Right atrium auricular region (tissue), 2 donors: Measurements from ENCODE around the gene CASKIN1. TPM values are rescaled to one million over a fixed set of nuclear protein-coding genes. Genes with fewer than 3 reads are reported as not detected.

Experiments used
- DNase-seq: peaks from one replicate; pipeline ENCODE4 v3.0.0-alpha.2; 2019; ENCODE audit warnings: low spot score
- H3K27ac ChIP-seq, 2 donors: fragments of 200-600 bp; sonication (generic); 1 replicate in 1 of 2; 2 replicates in 1 of 2; pipeline ENCODE4 v1.5.1; 2016 to 2019
- H3K27me3 ChIP-seq, 2 donors: fragments of 200-600 bp; sonication (generic); one replicate each; pipeline versions ENCODE4 v1.5.1 to v1.6.0; 2017 to 2019
- H3K36me3 ChIP-seq: fragments of 200-600 bp; sonication (generic); one replicate; pipeline ENCODE4 v1.5.1; 2016
- H3K4me1 ChIP-seq, 2 donors: fragments of 200-600 bp; sonication (generic); one replicate each; pipeline versions ENCODE4 v1.5.1 to v1.6.0; 2017 to 2019
- H3K4me3 ChIP-seq, 2 donors: fragments of 200-600 bp; sonication (generic); 1 replicate in 1 of 2; 2 replicates in 1 of 2; pipeline ENCODE4 v1.5.1; 2017 to 2019; ENCODE audit warnings: mild to moderate bottlenecking in 1 of 2, moderate library complexity in 1 of 2
- H3K9me3 ChIP-seq, 2 donors: fragments of 200-600 bp; sonication (generic); one replicate each; pipeline ENCODE4 v1.5.1; 2019
- CTCF ChIP-seq, 2 donors: fragments of 200-600 bp; sonication (generic); IDR thresholded peaks; one replicate each; pipeline ENCODE4 v1.5.1; 2019; ENCODE audit warnings: antibody characterized with exemption in 2 of 2
- total RNA-seq, 2 donors: library from RNA; depleted of rRNA; stranded (reverse); fragments of >200 nt; gene quantifications; one replicate each; pipeline ENCODE4 v1.1.0, GENCODE V29; 2016

CASKIN1 gene
- total RNA-seq, 2 donors from 2014 or later: 3.5 to 4.3 TPM

DNA sequence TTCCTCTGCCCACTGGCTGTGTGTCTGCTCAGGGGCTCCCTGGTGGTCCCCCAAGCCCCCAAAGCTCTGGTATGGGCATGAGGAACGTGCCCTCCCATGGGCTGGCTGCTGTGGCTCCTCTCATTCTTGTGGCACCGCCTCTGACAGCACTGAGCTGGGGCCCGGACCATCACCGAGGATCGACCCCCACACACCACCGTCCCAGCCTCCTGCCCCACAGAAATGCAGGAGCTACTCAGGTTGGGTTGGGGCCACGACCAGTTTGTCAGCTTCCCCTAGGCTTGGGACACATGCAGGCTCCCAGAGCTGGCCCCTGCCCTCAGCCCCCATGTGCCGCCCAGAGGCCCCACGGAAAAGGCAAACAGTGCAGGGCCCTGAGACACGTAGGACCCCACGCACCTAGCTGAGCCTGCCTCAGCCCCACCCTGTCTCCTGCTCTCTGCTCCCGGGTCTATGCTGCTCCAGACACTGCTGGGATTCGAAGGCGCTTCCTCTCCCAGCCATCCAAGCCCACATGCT lies 3.3 kb upstream of the CASKIN1 start:
- no peaks in the 10 kb centered on the region for H3K36me3 ChIP-seq
- DNase-seq: no peak
- H3K4me3 ChIP-seq: no peak overlapping the region
- TF ChIP-seq CTCF (IDR thresholded peaks at IDR 0.05): no peak
- H3K27ac ChIP-seq: no peak overlapping the region
- peaks cover 0 to 13% of the 10 kb centered on the region in 2 donors for H3K4me1 ChIP-seq
- peaks cover 0 to 6% of the 10 kb centered on the region in 2 donors for H3K27me3 ChIP-seq
- no peaks in the 10 kb centered on the region for H3K9me3 ChIP-seq

- H3K36me3 ChIP-seq: no peaks in the 10 kb centered on the region
- H3K27ac ChIP-seq: no peak overlapping the region
- H3K4me3 ChIP-seq: no peak overlapping the region
- no peak for TF ChIP-seq CTCF (IDR thresholded peaks at IDR 0.05)
- DNase-seq: no peak
- peaks cover 0 to 11% of the 10 kb centered on the region in 2 donors for H3K4me1 ChIP-seq
- no peaks in the 10 kb centered on the region for H3K9me3 ChIP-seq
- peaks cover 0 to 6% of the 10 kb centered on the region in 2 donors for H3K27me3 ChIP-seq
These were observed 2.7 kb upstream of the CASKIN1 start for GRCh38 chr16:2199095-2199494.

- peaks cover 0 to 11% of the 10 kb centered on the region in 2 donors for H3K4me1 ChIP-seq
- H3K27me3 ChIP-seq: peaks cover 0 to 6% of the 10 kb centered on the region in 2 donors
- no peak overlapping the region for H3K4me3 ChIP-seq
- no peak overlapping the region for H3K27ac ChIP-seq
- no peaks in the 10 kb centered on the region for H3K9me3 ChIP-seq
- H3K36me3 ChIP-seq: no peaks in the 10 kb centered on the region
- TF ChIP-seq CTCF (IDR thresholded peaks at IDR 0.05): no peak
- no peak for DNase-seq
These were observed 1.9 kb upstream of the CASKIN1 start for GRCh38 chr16:2198283-2198682.

GRCh38 chr16:2197765-2198164 lies 1.4 kb upstream of the CASKIN1 start:
- Histone ChIP-seq H3K27me3 (peaks cover 0 to 6% of the 10 kb centered on the region in 2 donors), H3K4me1 (peaks cover 0 to 11% of the 10 kb centered on the region in 2 donors)
- TF ChIP-seq CTCF (IDR thresholded peaks at IDR 0.05): no peak

DNA sequence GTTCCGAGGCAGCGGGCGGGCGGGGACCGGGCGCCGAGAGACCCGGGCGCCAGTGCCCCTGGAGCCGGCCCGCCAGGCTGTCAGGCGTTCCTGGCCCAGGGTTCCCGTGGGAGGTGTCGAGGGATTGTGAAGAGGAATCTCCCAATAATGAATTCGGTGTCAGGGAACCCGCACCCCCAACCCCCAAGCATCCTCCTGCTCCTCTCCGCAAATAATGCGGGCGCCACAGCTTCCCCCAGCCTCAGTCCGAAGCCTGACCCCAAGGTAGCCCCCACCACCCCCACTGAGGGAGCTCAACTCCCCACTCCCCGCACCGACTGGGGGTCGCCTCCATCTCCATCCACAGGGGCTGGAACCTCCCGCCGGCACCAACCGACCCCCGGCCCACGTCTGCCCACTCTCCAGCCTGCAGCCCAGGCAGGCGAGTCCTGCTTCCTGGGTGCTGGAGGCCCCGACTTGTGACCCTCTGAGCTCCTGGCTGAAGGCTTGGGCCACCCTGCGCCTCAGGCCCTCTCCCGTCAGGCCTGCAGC lies 641 bp upstream of the CASKIN1 start:
- Histone ChIP-seq H3K36me3 (no peaks in the 10 kb centered on the region), H3K27ac (no peak overlapping the region), H3K4me3 (peak overlapping the region in 1 of 2 donors; percentile 42), H3K4me1 (peaks cover 0 to 11% of the 10 kb centered on the region in 2 donors), H3K27me3 (peaks cover 0 to 6% of the 10 kb centered on the region in 2 donors), H3K9me3 (no peaks in the 10 kb centered on the region)
- no peak for DNase-seq
- no peak for TF ChIP-seq CTCF (IDR thresholded peaks at IDR 0.05)

More at GRCh38 chr16:2197765-2198164, 1.4 kb upstream of the CASKIN1 start:
- Histone ChIP-seq H3K36me3 (no peaks in the 10 kb centered on the region), H3K9me3 (no peaks in the 10 kb centered on the region), H3K27ac (no peak overlapping the region), H3K4me3 (no peak overlapping the region)
- DNase-seq: no peak
